MM.1S (cell line): ENCODE measurements around the gene CD200R1.

ENCODE experiments used
- DNase-seq: peaks from one replicate; pipeline ENCODE4 v3.0.0-alpha.2; 2015
- H2AFZ ChIP-seq: fragments of 300-600 bp; sonication (generic); 2 replicates; pipeline ENCODE4 v1.6.0; 2016; ENCODE audit warnings: antibody characterized with exemption, low read length
- H3F3A ChIP-seq: fragments of 300-600 bp; sonication (generic); 2 replicates; pipeline ENCODE4 v1.6.1; 2016; ENCODE audit warnings: mild to moderate bottlenecking, antibody characterized with exemption, low read length, moderate library complexity, mixed read lengths; ENCODE audit not compliant: insufficient read depth
- H3K27ac ChIP-seq: fragments of 300-600 bp; sonication (generic); 2 replicates; pipeline ENCODE4 v1.5.1; 2016; ENCODE audit warnings: mild to moderate bottlenecking, low read length
- H3K27me3 ChIP-seq: fragments of 300-600 bp; sonication (generic); replicated peaks from 2 replicates; pipeline ENCODE4 v1.6.0; 2016; ENCODE audit warnings: low read length; ENCODE audit not compliant: insufficient read depth
- H3K36me3 ChIP-seq: fragments of 300-600 bp; sonication (generic); replicated peaks from 2 replicates; pipeline ENCODE4 v1.6.1; 2016; ENCODE audit warnings: mild to moderate bottlenecking, low read length, mixed read lengths; ENCODE audit not compliant: insufficient read depth
- H3K4me1 ChIP-seq: fragments of 300-600 bp; sonication (generic); 2 replicates; pipeline ENCODE4 v1.6.1; 2016; ENCODE audit warnings: low read length, mixed read lengths
- H3K4me2 ChIP-seq: fragments of 300-600 bp; sonication (generic); 2 replicates; pipeline ENCODE4 v1.6.0; 2016; ENCODE audit warnings: low read depth, low read length
- H3K4me3 ChIP-seq: fragments of 300-600 bp; sonication (generic); 2 replicates; pipeline ENCODE4 v1.5.1; 2016; ENCODE audit warnings: low read length, mixed read lengths
- H3K79me2 ChIP-seq: fragments of 300-600 bp; sonication (generic); 2 replicates; pipeline ENCODE4 v1.6.1; 2016; ENCODE audit warnings: mixed run types, low read length, mixed read lengths
- H3K9ac ChIP-seq: fragments of 300-600 bp; sonication (generic); 2 replicates; pipeline ENCODE4 v1.6.1; 2016; ENCODE audit warnings: low read length, mixed read lengths
- H3K9me2 ChIP-seq: fragments of 300-600 bp; sonication (generic); replicated peaks from 2 replicates; pipeline ENCODE4 v1.6.1; 2016; ENCODE audit warnings: mild to moderate bottlenecking, low read length, mixed read lengths; ENCODE audit not compliant: insufficient read depth
- H3K9me3 ChIP-seq: fragments of 300-600 bp; sonication (generic); replicated peaks from 2 replicates; pipeline ENCODE4 v1.6.1; 2016; ENCODE audit warnings: mild to moderate bottlenecking, low read length, mixed read lengths; ENCODE audit not compliant: insufficient read depth
- H4K20me1 ChIP-seq: fragments of 300-600 bp; sonication (generic); 2 replicates; pipeline ENCODE4 v1.6.1; 2016; ENCODE audit warnings: mild to moderate bottlenecking, low read length, moderate library complexity, mixed read lengths; ENCODE audit not compliant: insufficient read depth
- CTCF ChIP-seq: fragments of 300-600 bp; sonication (generic); IDR thresholded peaks from 2 replicates; pipeline ENCODE4 v1.5.1; 2016; ENCODE audit warnings: antibody characterized with exemption, low read length, mixed read lengths
- EZH2 ChIP-seq: fragments of 300-600 bp; sonication (generic); optimal IDR thresholded peaks from 2 replicates; pipeline ENCODE3; 2017; ENCODE audit warnings: low read depth, mild to moderate bottlenecking, antibody characterized with exemption, low read length, mixed read lengths
- EZH2phosphoT487 ChIP-seq: fragments of 300-600 bp; sonication (generic); IDR thresholded peaks from 2 replicates; pipeline ENCODE4 v1.6.1; 2018; ENCODE audit warnings: antibody characterized with exemption, low read length

The CD200R1 gene

GRCh38 chr3:112875561-112875960 lies 99.3 kb downstream of the CD200R1 start:
- no peak overlapping the region for H3K4me3 ChIP-seq
- H3K79me2 ChIP-seq, result no peaks in the 10 kb centered on the region
- H3K4me1 ChIP-seq, result peaks cover 19% of the 10 kb centered on the region
- H3K9me2 ChIP-seq, result no peaks in the 10 kb centered on the region
- DNase-seq, result no peak
- no peaks in the 10 kb centered on the region for H3K36me3 ChIP-seq
- no peaks in the 10 kb centered on the region for H3K9me3 ChIP-seq
- no peak for TF ChIP-seq EZH2phosphoT487
- no peak for TF ChIP-seq CTCF
- no peak for TF ChIP-seq EZH2
- no peaks in the 10 kb centered on the region for H3K27me3 ChIP-seq
- no peaks in the 10 kb centered on the region for H4K20me1 ChIP-seq
- no peak overlapping the region for H3K4me2 ChIP-seq
- H3K27ac ChIP-seq, result no peak overlapping the region
- H3F3A ChIP-seq, result no peaks in the 10 kb centered on the region
- no peak overlapping the region for H3K9ac ChIP-seq
- no peak overlapping the region for H2AFZ ChIP-seq

DNA sequence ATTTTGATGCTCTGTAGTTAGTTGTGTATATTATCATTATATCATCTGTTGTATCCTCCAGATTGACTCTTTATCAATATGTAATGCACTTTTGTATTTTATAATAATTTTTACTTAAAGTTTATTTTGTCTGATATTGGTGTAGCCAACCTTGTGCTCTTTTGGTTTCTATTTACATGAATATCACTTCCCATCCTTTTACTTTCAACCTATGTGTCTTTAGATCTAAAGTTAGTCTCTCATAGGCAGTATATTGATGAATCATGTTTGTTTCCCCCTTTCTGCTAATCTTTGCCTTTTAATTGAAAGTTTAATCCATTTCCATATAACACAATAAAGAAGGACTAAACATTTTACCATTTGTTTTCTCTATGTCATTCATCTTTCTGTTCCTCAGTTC lies 100.2 kb downstream of the CD200R1 start:
- TF ChIP-seq EZH2phosphoT487 (no peak), EZH2 (no peak), CTCF (no peak)
- no peaks in the 10 kb centered on the region for H3F3A ChIP-seq
- no peaks in the 10 kb centered on the region for H3K79me2 ChIP-seq
- no peak overlapping the region for H3K4me2 ChIP-seq
- peaks cover 16% of the 10 kb centered on the region for H3K4me1 ChIP-seq
- no peaks in the 10 kb centered on the region for H3K27me3 ChIP-seq
- no peak overlapping the region for H3K9ac ChIP-seq
- no peak overlapping the region for H2AFZ ChIP-seq
- H4K20me1 ChIP-seq, result no peaks in the 10 kb centered on the region
- H3K9me2 ChIP-seq, result no peaks in the 10 kb centered on the region
- H3K36me3 ChIP-seq, result no peaks in the 10 kb centered on the region
- DNase-seq, result no peak
- no peak overlapping the region for H3K27ac ChIP-seq
- H3K9me3 ChIP-seq, result no peaks in the 10 kb centered on the region
- no peak overlapping the region for H3K4me3 ChIP-seq

DNA sequence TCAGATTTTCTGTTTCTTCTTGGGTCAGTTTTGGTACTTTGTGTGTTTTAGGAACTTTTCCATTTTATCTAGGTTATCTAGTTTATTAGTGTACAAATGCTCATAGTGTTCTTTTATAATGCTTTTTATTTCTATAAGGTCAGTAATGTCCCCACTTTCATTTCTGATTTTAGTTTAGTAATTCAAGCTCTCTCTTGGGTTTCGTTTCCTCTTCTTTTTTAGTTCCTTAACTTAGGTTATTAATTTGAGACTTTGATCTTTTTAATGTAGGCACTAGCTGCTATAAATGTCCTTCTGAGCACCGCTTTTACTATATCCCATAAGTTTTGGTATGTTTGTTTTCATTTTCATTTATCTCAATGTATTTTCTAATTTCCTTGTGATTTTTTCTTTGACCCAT lies 101.3 kb downstream of the CD200R1 start:
- no peak for TF ChIP-seq CTCF
- no peak for TF ChIP-seq EZH2phosphoT487
- no peak for TF ChIP-seq EZH2
- H3K9me2 ChIP-seq, result no peaks in the 10 kb centered on the region
- H4K20me1 ChIP-seq, result no peaks in the 10 kb centered on the region
- H3F3A ChIP-seq, result no peaks in the 10 kb centered on the region
- H3K4me2 ChIP-seq, result peak overlapping the region; percentile 14
- H3K4me3 ChIP-seq, result no peak overlapping the region
- H3K27ac ChIP-seq, result no peak overlapping the region
- H3K79me2 ChIP-seq, result no peaks in the 10 kb centered on the region
- no peaks in the 10 kb centered on the region for H3K27me3 ChIP-seq
- H3K36me3 ChIP-seq, result no peaks in the 10 kb centered on the region
- no peak overlapping the region for H2AFZ ChIP-seq
- peaks cover 16% of the 10 kb centered on the region for H3K4me1 ChIP-seq
- H3K9me3 ChIP-seq, result no peaks in the 10 kb centered on the region
- peak; percentile 16 for DNase-seq
- H3K9ac ChIP-seq, result no peak overlapping the region
